ENCODE results near the gene SMYD3.

- TF ChIP-seq CTCF (IDR thresholded peaks at IDR 0.05; ENCODE audit: poor library complexity, severe bottlenecking) = no peak
- TF ChIP-seq MXI1 (conservative IDR thresholded peaks at IDR 0.05; ENCODE audit: poor library complexity, severe bottlenecking) = no peak
- no peak for TF ChIP-seq RAD21 (conservative IDR thresholded peaks at IDR 0.05)
These were observed 306.3 kb downstream of the SMYD3 start for GRCh38 chr1:246200738-246201137.

All from neural cell (in vitro differentiated cells).